Head of caudate nucleus (tissue), 42 donors: ENCODE measurements around the gene IRAG1.
A peak's percentile ranks its signal among the peaks of the same experiment; 100 is the strongest.

Experiments used
- DNase-seq, 42 donors: peaks; one replicate each; pipeline versions ENCODE4 v3.0.0 to v3.0.0-alpha.2; 2020 to 2021; ENCODE audit warnings: mixed read lengths in 7 of 42
- intact Hi-C: fragments of 100-400 bp; cut with DNase I; formaldehyde crosslinking; loops from one replicate; pipeline ENCODE4 v1.15.0; 2022

Gene IRAG1

DNA sequence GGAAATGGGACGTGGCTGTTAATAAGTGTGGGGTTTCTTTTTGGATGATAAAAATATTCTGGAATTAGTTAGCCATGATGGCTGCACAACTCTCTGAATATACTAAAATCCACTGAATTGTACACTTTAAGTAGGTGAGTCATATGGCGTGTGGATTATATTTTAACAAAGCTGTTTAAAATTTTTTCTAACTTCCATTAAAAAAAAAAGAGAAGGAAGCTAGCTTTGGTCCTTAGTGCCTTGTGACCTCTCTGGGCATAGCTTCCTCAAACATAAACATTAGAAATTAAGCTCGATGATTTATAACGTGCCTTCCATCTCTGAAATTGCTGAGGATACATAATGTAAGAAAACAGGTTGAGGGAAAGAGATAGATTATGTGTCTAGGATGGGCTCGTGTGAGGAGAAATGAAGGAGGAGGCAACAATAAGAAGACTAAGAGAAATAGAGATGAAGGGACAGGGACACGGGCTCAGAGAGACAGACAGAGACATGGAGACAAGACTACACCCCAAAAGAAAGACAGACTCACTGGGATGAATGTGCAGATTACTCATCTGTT lies 20.0 kb downstream of the IRAG1 start:
- DNase-seq = no peak
- intact Hi-C loops = no loop called here

DNA sequence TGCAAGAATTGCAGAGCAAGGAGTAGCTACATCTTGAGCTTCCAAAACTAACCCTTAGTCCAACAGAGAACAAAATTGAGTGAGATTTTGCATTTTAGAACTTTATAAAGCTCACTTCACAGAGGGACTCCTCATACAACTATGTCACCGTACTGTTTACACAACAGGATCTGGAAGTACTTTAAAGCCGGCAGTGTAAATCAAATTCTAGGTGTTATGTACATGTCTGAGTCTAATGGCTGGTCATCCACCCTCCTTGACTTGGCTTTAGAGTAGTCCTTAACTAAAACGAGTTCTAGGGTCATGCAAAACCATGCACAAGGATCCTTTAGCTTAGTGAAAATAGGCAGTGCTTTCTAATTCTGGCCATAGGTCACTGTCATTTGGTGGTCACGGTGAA lies 23.5 kb downstream of the IRAG1 start:
- DNase-seq = no peak
- intact Hi-C loops = no loop called here

DNA sequence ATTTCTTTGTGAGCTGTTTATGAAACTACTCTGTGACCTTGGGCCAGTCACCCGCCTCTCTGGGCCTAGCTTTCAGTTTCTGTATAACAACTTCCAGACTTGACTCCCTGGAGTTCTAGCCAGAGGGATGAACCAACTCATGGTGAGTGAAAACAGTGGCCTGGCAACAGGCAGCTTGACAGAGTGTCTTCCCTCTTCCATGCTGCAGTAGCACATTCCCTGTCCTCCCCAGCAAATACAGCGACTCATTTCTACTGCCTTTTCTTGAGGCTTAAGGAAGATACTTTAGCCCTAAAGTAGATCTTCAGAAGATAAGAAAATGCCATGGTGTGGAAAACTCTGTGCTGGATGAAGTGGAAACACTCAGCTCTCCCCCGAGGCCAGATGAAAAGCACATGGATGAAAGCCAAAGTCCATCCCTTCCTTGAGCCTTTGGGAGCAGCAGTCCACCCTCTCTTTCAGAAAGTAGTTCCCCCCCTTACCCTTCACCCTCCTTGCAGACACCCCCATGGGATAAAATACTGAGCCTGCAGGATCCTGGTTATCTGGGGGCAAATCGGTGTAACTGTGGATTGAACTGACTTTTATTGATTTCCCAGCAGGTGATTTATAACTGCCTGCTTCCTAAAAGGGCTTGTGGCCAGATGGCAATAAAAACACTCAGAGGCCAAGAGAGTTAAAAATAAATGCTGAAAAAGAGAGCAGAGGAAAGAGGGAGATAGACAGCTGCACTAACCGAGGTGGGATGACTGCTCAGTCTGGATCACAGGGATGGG lies 24.1 kb downstream of the IRAG1 start:
- intact Hi-C loops = no loop called here
- peak in 1 of 42 donors; percentile 53 for DNase-seq

DNA sequence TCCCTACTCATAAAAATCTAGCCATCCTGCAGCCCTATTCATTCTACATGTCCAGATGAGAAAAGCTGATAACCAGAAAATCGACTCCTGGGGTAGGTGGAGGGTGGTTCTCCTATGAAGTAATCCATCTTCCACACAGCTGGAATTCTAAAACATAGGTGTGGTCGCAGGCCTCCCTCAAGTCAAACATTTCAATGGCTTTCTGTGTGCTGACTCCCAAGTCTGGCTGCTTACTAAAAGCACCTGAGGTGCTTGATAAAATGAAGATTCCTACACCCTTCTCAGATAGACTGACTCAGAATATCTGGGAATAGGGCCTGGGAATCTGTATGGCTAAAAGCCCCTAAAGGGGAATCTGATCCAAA lies 26.1 kb downstream of the IRAG1 start:
- intact Hi-C loops = no loop called here
- no peak for DNase-seq

DNA sequence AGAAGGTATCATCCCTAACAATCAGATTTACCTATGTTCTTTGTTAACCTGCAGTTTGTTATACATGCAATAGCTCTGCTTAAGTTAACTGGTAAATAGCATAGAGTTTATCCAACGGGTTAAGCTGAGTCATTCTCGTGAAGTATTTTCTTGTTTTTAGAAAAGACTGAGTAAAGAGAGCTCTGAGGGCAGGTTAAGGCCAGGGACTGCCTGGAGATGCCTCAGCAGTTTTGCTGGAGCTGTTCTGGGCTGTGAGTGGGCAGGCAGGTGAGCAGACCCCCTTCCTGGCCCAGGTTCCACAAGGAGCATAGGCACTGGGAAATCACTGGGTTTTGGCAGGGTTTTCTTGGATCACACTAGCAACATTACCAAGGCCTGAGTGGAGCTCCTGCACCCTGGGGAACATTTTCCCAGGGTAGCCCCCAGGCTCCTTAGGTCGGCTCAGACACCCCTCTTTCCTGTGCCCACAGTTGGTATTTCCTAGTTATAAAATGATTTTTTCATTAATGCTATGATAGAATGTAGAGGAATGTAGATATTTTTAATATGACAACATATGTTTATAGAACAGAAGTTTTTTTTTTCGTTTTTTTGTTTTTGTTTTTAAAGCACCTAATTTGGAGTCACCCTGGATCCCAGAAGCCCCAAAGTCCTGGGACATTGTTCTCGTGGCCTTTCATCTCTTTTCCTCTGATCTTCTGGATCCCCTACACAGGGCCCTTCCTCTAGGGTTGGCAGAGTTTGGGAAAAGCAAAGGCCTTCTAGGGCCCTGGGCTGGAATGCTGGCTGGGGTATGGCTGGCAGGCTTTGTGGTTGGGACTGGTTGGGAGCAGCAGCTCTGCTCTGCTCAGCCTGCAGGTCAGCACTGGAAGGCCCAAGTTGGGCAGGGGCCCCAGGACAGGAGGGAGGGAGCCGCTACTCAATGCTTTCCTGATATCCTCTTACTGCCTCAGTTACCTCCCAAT lies 26.7 kb downstream of the IRAG1 start:
- intact Hi-C loops = no loop called here

DNA sequence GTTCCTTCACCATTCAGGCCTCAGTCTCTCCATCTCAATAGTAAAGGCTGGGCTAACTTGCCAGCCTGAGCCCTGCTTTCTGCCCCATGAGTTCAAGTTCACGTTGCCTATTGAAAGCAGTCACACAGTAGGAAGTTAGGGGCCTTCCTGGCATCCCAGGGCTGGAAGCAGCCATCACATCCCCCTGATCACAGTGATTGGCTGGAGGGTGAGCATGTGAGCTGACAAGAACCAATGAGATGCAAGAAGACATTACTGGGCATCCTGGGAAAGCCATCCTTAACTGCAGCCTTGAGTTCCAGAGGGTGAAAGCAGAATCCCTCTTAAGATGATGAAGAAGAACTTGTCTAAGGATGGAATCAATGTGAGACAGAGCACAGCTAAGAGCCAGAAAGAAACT lies 29.1 kb downstream of the IRAG1 start:
- intact Hi-C loops = no loop called here

More for the DNA sequence above, 26.7 kb downstream of the IRAG1 start:
- no peak for DNase-seq

DNA sequence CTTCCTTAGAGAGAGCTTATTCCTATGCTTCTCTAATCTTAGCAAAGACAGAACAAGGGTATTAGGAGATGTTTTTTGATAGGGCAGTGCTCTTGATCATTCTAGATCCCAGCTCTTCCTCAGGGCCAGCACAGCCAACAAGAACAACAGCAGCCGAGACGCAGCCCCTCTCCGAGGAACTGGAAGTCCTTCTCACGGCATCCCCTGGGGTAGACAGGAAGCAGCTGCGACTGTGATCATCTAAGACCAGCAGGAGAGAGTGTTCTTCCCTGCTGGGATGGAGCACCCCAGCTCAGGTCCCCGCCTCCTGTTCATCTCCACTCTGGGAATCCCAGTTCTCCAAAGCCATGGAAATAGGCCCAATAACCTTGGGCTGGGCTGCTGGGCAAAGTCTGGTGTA lies 29.6 kb downstream of the IRAG1 start:
- no peak for DNase-seq
- intact Hi-C loops = no loop called here

More for the DNA sequence above, 29.1 kb downstream of the IRAG1 start:
- DNase-seq = no peak

DNA sequence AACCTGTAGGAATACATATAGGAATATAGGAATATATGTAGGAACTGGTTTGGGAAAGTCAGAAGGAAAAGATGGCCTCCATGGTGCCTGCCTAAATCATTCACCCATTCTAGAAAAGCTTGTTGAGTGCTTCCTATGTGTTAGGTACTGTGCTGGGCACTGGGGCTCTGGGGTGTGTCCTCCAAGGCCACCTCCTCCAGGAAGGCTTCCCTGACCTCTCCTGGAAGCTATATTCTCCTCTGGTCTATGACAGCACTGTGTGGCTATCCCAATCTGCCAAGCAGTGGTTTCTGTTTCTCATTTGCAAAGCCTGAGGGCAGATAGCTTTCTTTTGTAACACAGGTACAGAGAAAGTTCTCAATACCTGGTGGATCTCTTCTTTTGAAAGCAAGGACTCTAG lies 30.2 kb downstream of the IRAG1 start:
- no peak for DNase-seq
- intact Hi-C loops = no loop called here

DNA sequence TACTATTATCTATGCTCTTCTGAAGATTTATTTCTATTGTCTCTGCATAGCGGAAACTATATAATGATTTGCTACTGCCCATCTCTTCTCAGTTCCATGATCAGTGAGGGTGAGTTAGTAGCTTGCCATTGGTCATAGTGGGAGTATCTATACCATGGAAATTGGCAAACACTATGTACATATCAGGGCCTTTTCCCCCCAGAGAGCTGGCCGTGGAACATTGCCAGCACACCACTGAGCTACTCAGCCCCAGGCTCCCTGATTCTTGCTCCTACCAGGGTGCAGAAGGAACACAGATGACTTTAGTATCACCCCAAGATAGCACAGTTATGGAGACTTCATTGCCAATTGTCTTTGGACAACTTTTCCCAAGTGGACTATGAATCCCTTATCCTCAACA lies 33.2 kb downstream of the IRAG1 start:
- DNase-seq = no peak
- intact Hi-C loops = no loop called here

DNA sequence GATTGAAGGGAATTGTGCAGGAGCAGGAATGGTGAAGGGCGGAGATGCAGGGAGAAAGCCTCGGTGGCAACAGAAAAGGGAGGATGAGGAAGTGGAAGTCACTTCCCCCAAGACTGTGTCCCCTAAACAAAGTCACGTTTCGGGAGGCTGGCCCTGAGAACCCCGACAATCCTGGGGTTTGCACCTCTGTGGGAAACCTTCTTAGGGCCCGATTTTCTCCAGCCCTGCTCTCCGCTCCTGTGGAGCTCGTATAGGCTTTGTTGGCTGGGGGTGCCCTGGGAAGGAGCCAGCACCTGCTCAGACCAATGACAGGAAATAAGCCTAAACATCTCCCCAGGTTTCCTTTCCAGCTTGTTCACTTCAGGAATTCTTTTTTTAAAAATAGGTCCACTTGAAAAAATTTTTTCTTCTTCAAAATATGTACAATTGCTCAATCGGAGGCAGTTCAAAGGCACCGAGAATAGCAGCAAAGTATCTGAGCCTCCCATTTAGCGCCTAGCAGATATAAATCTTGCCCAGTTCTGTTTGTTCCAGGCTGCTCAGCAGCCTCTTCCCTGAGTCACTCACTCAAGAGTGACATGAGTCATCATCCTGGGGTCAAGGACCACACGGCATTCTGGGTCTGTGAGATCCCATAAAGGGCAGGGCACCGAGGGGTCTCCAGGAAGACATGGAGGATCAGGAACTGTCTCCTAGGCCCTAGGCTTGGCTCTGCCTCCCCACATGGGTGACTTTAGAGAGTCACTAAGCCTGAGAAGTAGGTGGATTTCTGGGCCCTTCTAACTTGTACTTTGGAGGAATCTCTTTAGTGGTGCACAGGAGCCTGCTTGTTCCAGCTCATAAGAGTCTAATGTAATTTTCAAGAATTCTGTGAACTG lies 34.0 kb downstream of the IRAG1 start:
- intact Hi-C loops = no loop called here
- DNase-seq = peak in 1 of 42 donors; percentile 61

DNA sequence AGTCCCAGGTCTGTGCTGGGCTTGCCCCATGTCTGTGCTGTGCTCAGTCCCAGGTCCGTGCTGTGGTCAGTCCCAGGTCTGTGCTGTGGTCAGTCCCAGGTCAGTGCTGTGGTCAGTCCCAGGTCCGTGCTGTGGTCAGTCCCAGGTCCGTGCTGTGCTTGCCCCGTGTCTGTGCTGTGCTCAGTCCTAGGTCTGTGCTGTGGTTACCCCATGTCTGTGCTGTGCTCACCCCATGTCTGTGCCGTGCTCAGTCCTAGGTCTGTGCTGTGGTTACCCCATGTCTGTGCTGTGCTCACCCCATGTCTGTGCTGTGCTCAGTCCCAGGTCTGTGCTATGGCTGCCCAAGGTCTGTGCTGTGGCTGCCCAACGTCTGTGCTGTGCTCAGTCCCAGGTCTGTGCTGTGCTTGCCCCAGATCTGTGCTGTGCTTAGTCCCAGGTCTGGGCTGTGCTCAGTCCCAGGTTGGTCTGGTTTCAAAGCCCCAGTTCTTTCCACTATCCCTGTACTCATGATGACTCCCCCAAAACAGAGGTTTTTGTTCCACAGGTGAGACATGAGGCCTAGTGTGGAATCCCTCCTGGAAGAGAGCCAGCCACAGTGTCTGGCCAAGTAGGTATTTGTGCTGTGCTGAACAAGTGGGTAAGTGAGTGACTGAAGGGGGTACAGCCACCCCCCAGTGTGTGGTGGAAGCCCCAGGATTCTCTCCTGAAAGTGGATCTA lies 34.8 kb downstream of the IRAG1 start:
- DNase-seq = no peak
- intact Hi-C loops = no loop called here

DNA sequence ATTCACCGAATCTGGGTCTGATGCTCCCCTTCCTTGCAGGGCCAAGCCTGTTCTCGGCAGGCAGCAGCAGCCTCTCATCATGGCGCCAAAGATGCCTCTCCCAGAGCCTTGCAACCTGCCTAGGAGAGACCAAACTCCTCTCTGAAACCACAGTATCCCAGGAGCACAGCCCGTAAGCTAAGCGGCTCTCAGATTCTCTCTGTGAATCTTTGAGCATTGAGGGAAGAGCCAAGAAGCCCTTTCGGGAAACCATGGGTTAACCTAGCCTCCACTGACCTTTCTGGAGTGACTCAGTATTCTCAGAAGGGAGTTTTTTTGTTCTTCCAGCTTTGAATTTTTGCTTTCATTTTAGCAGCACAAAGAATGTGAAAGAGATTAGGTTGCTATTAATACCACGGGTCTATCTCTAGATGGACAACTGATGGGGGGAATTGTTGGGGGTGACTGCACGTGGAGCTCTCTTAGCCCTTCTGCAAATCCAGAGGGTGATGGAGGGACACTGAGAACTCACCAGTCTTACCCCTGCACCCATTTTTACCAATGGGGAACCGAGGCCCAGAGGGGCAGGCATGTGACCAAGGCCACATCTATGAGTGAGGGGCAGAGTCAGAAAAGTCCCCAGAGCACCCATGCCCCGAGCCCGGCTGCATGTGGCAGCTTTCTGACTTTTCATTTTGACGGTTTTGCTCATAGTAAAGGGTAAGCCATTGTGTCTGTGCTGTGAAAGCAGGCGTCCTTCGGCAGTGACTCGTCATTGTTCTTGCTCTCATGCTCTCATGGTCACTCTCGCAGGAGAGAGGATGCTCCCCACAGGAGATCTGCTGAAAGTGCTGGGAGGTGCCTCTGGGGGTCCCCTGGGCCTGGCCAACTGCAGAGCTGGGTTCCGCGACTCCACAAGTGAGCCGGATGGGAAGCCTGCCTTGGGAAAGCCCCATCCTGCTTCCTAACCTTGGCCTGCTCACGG lies 36.0 kb downstream of the IRAG1 start:
- no peak for DNase-seq
- intact Hi-C loops = no loop called here

DNA sequence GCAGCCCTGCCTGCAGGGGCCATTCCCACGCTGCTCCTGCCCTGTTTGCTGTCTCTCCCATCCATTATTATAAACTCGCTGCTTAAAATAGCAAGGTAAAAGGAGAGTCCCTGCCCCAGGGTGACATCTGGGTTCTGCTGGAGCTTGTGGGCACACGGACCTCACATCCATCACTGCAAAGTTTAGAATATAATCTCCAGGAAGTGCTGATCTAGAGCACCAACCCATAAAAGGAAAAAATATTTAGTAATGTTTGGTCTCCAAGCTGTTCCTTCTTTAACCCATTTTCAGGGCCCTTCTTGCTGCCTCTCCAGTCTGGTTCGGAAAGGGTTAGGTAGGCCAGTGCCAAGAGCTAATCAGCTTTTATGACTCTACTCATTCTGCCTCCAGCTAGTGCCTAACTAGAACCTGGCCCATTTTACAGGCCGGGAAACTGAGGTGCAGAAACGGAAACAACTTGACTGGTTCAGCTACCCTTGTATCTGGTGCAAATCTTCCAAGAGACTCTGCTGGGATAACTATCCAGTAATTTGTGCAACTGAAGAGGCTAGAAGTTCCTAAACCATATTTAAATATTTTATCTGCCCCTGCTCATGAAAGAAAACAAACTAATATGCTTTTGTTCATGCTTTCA lies 37.5 kb downstream of the IRAG1 start:
- DNase-seq = no peak

DNA sequence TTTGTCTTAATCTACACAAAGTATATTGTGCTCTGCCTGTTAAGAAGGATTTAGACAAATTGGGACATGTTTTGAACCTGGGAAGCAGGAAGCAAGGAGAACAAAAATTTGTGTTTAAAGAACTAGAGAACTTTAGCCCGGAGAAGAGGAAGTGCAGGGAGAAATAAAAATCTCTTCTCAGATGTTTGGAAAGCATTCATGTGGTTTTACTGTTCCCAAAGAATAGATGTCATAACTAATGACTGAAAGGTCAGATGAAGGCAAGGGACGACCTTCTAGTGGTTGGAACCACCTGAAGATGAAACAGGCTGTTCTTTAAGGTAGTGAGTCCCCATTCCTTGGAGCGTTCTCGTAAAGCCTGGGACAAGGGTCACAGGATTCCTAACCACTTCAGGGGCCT lies 38.3 kb downstream of the IRAG1 start:
- intact Hi-C loops = no loop called here
- no peak for DNase-seq

More for the DNA sequence above, 37.5 kb downstream of the IRAG1 start:
- intact Hi-C loops = no loop called here

DNA sequence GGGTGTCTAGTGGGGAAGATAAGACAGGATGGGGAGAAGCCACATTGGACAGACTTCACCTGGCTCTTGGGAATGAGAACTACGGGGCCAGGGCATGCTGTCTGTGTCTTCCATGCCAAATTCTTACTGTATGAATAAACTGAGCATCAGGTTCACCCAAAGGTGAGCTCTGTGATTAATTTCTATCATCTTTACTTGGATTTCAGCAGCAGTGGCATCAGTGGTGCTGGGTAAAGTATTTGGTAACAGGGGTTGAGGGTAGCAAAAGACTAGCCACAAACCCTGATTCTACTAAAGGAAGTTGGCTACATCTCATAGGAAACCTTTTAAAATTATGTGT lies 38.8 kb downstream of the IRAG1 start:
- no peak for DNase-seq
- intact Hi-C loops = loop anchor here (5.0 kb wide), 1 partner anchor 242 kb away; no protein-coding TSS in a partner anchor

DNA sequence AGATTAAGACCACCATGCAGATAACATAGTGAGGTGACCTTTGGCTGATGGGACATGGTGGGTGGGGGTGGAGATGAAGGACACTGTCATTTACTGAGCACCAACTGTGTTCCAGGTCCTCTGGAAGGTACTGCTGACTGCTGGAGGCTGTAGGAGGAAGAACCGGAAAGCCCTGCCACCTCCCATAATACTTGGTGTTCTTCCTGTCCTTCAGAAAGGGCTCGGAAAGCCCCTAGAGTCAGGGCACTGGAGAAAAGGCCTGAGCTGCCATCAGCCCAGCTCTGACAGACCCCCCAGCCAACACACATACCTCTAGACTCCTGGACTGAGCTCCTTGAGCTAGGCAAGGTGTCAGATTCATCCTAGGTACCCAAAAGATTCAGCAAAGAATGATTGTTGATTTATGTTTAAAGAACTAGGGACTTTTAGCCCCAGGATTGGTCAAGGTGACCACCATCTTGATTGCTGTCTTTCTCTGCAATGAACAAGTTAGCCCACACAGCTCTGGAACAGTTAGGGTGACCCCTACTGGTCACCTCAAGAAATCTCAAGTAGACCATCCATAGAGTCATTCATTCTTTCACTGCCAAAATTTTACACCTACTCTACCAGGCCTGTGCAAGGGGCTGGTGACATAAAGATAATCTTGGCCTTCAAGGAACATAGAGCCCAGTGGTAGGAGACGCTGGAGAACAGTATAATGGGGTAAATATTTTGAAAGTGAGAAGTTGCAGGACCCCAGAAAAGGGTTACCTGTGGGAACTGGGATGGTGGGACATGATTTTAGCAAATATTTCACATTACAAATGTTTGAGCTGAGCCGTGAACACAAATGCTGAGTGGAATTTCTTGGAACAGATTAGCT lies 39.4 kb downstream of the IRAG1 start:
- intact Hi-C loops = loop anchor here (5.0 kb wide), 1 partner anchor 242 kb away; no protein-coding TSS in a partner anchor
- DNase-seq = peak in 22 of 42 donors; percentile 14 to 77 (median 55)
